NCI-H510A (cell line): ENCODE measurements around the gene SCRN1.
A peak's percentile ranks its signal among the peaks of the same experiment; 100 is the strongest.

ENCODE experiments used
- DNase-seq: peaks from one replicate; lab custom pipeline; 2025; lab: John Stamatoyannopoulos, UW

SCRN1 gene

DNA sequence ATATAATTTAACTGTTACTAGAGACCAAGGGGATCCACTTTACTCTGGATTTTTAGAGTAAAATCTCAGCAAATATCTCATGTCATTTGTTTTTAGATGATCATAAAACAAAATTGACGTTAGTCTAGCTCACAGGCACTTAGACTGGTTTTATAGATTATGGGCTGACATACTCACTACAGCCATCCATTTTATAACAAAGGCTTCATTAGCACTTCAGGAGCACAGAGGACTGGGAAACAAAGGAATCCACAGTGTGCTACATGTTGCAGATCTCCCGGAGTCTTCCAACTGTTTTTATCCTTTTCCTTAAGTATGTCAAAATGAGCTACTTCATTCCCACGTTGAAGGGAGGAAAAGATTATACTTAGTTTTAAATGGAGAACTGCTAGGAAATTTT is 15.9 kb upstream of the SCRN1 start:
- DNase-seq = no peak

DNA sequence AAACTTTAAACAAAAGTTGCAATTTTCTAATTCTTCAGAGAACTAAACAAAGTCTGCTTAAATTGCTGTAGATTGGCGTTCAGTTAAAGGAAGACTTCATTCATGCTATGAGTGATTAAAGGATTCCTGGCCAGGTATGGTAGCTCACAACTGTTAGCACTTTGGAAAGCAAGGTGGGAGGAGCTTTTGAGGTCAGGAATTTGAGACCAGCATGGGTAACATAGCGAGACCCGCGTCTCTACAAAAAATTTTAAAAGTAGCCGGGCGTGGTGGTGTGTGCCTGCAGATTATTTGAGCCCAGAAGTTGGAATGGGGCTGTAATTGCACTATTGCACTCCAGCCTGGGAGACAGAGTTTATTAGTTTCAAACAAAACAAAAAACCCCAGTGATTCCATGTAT is 13.5 kb upstream of the SCRN1 start:
- DNase-seq = no peak

DNA sequence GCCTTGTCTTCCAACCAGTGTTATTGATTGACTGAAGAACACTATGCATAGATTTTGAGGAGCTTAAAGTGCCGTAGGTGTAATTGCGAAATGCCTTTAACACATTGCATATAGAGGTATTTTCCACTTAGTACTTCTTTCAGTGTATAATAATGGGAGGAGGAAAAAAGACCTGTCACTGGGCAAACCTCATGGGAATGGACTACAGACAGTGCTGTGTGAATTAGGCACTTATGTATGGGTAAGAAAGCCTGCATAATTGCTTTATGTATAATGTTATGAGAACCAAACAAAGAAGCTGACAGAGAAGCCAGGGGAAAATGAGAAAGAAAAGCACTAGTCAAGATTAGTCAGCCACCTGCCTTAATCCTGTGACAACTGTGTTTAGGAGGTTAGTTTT is 12.4 kb upstream of the SCRN1 start:
- no peak for DNase-seq

DNA sequence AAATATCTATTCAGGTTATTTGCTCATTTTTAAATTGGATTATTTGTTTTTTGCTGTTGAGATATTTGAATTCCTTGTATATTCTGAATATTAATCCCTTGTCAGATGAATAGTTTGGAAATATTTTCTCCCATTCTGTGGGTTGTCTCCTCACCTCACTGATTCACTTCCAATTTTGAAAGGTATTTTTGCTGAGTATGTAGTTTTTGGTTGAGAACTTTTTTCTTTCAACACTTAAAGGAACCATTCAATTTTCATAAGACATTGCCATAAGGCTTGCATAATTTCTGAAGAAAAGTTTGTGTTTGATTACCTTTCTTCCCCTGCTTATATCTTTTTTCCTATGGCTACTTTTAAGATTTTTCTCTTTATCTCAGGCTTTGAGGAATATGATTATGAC is 8.9 kb upstream of the SCRN1 start:
- no peak for DNase-seq

DNA sequence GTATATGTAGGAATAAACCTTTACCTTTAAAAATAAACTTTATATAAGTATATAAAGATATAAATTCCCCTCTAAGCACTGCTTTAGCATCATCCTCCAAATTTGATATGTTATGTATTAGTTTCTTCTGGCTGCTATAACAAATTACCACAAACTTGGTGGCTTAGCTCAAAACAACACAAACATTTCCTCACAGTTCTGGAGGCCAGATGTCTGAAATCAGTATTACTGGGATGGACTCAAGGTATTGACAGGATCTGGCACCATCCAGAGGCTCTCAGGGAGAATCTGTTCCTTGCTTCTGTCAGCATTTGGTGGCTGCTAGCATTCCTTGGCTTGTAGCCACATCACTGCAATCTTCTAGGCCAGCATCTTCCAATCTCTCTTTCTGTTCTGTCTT is 6.7 kb upstream of the SCRN1 start:
- DNase-seq = no peak

DNA sequence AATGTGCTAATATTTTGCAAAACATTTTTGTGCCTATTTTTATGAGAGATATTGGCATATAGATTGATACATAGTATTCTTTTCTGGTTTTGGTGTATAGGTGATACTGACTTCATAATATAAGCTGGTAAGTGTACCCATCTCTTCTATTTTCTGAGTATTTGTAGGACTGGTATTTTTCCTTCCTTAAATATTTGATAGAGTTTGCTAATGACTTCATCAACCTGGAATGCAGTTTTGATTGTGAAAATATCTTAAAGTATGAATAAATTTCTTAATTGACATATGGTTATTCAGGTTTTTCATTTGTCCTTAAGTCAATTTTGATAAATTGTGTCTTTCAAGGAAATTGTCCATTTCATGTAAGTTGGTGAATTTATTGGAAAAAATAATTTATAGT is 6.1 kb upstream of the SCRN1 start:
- DNase-seq = no peak

DNA sequence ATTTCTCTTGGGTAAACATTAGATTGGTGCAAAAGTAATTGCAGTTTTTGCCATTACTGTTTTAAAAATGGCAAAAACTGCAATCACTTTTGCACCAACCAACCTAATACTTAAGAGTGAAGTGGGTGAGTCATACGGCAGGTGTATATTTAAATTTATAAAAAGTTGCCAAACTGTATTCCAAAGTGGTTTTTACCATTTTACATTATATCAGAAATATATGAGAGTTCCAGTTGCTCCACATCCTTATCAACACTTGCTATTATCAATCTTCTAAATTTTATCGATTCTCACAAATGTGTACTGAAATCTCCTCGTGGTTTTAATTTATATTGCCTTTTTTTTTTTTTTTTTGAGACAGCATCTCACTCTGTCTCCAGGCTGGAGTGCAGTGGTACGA is 3.5 kb upstream of the SCRN1 start:
- DNase-seq = no peak

DNA sequence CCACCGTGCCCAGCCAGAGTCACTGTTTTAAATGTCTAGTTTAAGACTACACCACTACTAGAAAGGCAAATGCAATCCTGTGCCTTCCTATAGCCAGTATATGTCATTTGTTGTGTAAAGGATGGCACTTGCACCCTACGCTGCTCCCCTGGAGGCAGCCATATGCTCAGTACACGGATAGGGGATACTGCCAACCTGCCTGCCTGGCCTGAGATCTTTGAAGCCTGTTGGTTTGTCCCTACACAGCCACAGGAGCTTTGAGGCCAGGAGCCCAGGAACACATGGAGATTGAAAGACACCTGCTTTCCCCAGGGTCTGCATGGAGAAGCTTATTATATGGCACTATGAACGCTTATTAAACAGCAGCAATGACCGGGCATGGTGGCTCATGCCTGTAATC is 2.3 kb upstream of the SCRN1 start:
- no peak for DNase-seq

DNA sequence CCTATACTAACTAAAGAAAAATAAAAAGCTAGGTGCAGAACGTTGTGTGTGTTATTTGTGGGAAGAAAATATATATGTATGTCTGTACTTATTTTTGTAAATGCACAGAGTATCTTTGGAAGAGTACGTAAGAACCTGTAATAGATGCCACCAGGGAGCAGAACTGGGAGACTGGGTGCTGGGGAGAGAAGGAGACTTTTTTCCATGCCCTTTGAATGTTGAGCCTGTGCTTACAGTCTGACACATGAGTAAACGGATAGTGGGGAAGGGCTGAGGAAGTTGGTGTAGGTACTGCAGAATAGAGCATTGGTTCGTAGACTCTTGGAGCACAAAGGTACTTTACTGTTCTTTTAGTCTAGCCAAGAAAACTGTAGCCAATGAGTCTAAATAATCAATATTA is 1.3 kb upstream of the SCRN1 start:
- DNase-seq = no peak

DNA sequence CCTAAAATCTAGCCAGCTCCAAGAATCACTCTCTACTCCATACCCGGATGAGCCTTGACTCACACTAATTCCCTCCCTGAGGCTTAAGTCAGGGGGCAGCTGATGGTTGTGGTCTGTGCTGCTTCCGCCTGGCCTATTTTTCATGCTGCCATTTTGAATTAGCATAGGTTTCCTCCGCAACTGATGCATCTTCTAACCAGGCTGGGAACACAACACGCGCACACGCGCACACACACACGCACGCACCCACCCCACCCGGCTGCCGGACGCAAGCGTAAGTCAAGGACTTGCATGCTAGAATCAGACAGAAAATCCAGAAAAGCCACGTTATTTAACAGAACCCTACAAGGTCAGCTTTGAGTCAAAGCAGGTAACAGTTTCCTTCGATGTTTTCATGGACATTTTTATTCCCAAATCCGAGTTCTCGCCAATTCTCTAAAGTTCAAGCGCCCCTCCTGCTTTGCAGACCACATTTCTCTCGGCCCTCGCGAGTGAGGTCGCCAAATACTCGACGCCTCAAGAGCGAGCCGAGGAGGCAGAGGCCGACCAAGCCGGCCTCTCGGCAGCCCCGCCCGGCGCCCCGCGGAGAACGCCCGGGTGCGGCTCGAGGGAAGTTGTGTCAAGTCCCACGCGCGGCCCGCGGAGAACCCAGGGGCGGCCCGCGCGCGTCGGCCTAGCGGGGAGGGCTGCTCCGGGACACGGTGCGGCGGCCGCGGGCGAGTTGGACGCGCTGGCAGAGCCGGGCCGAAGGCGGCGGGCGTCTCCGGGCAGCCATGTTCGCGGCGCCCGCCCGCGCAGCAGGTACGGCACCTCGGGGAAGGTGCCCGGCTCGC is 961 bp downstream of the SCRN1 start:
- DNase-seq = peak; percentile 17

DNA sequence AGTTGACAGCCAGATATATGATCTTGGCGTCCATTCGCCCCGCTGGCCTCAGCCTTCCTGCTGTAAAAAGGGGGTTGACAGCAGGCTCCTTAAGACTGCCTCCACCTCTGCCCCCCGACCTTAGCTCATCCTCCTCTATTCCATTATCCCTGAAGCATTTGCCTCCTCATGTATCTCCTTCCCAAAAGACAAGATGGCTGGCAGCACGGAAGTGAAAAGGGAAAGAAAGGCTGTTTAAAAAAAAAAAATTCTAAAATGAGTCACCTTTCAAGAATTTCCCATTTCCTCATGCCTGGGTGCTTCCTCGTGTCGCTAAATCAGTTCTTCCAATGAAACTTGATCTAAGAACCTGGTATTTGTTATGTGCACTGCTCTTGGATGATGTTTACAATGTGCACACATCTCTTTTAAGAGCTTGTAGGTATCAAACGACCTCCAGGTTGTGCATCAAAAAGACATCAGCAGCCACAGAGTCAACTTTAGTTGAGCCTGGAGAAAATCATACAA is 1.7 kb downstream of the SCRN1 start:
- no peak for DNase-seq

DNA sequence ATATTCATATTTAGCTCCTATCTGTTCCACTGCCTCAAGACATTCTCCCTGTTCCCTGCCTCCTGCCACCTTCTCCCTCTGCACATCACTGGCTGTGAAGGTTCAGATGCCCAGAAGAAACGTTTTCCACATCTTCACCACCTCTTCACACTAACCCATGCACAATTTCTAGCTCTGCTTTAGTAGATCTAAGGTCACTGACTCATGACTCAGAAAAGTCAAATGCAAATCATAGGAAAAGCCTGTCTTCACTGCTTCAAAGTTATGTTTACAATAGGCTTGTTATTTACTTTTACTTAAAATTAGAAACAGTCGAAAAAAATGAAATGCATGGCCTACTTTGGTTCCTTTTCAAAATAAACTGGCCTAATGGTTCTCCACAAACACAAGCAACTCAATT is 2.5 kb downstream of the SCRN1 start:
- no peak for DNase-seq

DNA sequence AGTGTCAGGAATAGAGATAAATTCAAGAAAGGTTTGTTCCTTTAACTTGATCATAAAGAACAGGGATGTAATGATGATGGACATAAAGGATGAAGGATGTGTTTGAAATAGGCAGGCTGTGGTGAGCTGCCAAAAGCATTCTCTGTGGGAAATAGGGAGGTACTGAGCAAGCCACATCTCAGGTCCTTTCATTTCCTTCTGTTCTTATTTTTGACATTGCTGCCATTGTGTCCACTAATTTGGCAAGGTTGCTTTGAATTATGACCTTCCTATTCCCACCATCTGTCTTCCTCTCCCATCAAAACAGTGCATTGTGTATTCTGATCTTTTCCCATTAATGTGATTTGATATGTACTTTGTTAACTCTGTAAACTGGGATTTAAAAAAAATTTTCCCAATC is 9.4 kb downstream of the SCRN1 start:
- DNase-seq = no peak

DNA sequence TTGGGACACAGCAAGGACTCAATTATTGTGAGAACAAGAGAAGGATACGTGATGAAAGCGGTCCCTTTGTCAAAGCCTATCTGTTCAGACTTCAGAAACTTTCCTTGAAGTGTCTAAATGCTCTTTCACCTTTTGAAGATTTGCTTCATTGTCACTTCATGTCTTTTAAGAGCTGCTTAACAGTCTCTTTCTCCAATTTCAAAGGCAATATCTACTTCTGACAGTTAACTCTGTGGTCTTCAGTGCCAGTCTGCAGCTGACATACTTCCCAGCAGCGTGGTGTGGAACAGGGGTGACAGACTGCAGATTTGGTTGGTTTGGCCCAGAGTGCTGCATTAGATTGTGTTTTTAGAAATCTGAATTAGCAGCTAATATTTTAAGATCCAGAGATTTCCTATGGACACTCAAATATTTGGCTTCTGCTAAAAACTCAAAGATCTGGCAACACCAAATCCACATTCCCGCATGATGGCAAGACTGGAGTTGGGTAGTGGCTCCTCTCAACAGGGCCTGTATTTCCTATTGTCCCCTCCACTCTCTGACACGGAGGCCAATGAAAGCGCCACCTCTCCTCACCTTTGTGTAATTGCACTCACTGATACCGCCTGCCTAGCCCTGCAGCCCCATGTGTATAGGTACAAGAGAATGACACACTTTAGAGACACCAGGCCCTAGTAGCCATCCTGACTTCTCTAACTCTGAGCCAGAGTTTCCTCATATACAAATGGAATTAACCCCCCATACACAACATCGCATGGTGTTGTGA is 11.5 kb downstream of the SCRN1 start:
- DNase-seq = no peak

DNA sequence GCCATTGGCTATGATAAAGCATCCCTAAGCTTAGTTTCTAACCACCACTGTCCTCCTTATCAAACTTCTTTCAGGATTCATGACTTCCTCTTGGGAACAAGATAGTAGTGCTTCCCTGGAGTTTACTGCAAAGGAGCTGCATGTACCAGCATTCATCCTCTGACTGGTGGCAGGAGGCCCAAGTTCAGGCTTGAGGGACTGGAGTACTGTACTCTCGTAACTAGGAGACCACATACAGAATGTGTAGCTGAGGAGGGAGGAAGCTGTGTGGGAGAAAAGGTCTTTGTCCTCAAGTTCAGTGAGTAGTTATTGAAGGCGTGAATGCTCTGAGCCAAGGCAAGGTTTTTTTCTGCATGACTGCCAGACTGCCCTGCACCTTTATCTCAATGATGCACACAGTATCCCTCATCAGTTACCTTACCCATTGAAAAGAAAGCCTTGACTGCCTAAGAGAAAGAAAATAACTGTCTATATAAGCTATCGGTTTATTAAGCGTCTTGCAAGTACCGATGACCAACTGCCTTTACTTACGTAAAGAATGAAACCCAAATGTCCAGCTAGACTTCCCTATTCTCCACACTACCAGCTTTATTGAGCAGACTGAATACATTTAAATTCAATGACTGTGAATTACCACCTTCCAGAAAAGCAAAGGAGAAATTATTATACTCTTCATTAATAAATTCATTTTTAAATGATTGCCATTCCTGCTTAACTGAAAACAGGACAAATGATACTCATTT is 12.8 kb downstream of the SCRN1 start:
- no peak for DNase-seq

DNA sequence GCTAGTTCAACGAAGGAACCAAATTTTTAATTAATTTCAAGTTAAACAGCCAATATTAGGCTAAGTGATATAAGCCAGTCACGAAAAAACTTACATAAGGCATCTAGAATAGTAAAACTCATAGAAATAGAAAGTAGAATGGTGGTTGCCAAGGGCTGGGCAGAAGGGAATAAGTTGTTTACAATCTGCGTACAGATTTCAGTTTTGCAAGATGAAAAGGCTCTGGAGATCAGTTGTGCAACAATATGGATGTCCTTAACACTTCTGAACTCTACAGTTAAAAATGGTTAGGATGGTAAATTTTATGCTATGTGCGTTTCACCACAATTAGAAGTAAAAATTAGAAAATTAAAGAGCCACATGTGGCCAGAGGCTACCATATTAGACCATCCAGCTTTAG is 13.3 kb downstream of the SCRN1 start:
- no peak for DNase-seq

DNA sequence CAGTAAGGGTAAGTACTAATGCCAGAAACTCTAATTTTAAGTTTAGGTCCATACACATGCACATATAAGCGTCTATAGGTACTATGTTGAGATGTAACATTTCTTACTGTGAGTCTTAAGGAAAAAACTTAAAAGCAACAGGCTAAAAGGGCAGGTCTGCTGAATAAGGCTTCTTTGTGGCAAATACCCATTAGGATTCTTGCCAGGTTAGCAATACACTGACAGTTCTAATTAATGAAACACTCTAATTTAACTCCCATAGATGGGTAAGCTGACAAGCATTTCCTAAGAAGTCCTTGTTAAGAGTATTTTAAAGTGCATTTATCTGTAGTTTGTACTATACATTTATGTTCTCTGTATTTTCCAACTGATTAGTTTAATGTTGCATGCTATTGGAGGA is 14.0 kb downstream of the SCRN1 start:
- DNase-seq = no peak

DNA sequence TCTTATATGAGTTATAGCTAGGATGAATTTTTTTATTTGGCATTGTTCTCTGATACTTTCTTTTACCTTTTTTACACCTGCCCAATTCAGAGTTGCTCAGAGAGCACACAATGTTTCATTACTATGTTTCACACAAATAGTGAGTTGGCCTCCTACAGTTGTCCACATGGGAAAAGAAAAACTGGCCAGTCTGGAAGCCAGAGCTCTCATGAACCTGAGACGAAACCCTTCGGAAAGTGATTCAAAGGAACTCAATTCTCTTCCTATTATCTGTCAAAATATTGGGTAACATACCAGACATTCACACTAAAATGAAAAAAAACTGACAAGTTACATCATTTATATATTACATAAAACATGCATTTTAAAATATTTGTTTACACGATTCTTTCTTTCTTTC is 15.3 kb downstream of the SCRN1 start:
- DNase-seq = no peak

DNA sequence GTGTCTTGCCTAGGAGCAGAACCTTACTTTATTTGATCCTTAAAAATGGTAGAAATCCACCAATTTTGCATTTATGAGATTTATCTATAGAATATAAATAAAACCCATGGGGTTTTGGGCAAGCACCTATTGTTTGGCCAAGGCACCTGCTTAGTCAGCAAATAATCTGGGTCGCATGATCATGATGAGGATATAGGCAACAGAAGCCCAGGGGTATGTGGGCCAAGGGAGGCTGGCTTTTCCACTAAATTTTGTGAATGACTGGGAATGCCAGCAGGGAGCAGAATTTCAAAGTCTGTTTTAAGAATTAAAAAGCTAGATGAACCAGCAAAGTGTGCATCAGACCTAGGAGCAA is 17.3 kb downstream of the SCRN1 start:
- no peak for DNase-seq

DNA sequence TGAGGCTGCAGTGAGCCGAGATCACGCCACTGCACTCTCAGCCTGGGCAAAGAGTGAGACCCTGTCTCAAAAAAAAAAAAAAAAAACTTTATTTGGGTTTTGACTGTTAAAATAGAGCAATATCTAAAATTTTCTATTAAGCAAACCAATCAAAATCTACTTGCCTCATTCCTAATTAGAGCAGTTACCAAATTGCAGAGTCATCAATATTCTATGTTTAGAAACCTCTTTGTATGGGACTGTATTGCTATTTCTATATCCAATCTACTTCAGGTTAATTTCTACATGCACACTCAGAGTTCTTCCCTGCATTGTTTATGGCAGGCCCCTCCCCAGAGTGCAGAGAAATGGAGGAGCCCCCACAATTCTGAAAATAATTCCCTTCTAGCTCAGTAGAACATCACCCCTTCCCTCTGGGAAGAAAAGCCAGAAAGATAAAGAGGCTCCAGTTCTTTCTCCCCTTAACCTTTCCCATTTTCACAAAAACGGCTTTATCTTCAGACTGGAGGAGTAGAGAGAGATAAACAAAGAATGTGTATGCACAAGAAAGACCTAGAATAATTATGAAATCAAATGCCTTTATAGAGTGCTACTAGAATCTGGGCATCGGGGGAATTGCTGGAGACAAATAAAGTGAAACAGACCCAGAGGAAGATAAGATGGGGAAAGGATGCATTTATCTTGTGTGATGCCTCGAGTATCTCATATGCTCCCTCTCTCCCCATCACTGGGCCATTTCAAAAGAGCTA is 17.9 kb downstream of the SCRN1 start:
- DNase-seq = no peak

DNA sequence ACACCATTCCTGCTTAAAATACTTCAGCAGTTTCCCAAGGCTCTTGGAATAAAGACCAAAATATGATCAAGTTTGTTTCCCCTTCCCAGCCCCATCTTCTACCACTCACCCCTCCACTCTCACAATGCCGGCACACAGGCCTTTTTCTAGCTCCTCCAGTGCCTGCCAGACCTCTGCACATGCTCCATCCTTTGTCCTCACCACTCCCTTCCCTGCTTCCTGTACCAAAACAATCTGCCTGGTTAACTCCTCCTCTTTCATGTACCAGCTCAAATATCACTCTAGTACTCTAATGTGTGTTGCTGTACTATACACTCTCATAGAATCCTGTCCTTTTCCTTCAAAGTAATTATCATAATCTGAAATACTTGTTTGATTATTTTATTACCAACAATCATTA is 19.4 kb downstream of the SCRN1 start:
- DNase-seq = no peak

DNA sequence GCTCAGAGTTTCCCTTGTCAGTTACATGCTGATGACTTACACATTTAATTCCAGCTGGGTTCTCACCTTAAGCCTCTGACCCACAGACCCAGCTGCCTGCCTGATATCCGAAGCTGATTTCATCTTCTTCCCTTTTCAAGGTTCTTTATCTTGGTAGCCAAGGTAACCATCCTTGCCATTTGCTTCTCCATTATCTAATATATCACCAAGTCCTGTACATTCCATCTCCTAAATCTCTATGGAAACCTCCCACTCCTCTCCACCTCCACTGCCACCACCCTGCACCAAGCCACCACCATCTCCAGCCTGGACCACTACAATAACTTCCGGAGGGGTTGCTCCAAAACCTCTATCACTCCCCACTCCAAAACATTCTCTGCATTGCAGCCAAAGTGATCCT is 19.9 kb downstream of the SCRN1 start:
- no peak for DNase-seq
